NCI-H1105 (cell line): ENCODE results near the gene FBXL14.

Source experiments
- DNase-seq: peaks from one replicate; lab custom pipeline; 2025; lab: John Stamatoyannopoulos, UW

The FBXL14 gene, protein sequence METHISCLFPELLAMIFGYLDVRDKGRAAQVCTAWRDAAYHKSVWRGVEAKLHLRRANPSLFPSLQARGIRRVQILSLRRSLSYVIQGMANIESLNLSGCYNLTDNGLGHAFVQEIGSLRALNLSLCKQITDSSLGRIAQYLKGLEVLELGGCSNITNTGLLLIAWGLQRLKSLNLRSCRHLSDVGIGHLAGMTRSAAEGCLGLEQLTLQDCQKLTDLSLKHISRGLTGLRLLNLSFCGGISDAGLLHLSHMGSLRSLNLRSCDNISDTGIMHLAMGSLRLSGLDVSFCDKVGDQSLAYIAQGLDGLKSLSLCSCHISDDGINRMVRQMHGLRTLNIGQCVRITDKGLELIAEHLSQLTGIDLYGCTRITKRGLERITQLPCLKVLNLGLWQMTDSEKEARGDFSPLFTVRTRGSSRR

DNA sequence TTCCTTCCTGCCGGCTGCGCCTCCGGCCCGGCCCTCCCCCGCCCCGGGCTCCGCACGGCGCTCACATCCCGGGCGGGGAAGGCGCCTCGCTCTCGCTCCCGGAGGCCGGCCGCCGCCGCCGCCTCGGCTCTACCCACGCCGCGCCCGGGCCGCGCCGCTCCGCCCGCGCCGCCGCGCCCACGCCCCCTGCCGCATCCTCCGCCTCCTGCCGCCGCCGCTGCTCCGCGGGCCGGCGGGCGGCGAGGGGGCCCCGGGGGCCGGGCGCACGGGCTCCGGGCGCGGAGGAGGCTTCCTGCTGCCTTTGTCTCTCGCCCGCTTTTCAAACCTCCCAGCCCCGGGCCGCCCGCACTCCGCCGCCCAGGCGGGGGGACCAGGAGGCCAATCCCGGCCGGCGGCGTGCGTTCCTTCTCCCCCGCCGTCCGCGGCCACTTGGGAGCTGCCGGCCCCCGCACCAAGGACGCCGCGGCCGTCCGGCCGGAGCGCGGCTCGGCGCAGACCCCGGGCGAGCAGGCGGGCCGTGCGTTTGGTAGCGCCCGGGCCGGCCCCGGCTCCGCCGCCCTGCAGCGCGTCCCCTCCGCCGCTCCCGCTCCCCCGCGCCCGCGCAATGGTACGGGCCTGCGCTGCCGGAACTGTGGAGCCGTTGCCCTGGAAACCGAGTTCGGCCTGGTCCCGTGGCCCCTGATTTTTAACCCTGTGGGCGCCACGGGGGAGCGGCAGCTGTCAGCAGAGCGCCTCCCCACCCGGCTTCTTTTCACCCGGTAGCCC, at the start of gene FBXL14:
Gene FBXL14 (minus strand): TSS at position 321 of the 765 bp plus-strand sequence. CDS start 515 bp downstream, outside the sequence.
- DNase-seq = peak; percentile 82

DNA sequence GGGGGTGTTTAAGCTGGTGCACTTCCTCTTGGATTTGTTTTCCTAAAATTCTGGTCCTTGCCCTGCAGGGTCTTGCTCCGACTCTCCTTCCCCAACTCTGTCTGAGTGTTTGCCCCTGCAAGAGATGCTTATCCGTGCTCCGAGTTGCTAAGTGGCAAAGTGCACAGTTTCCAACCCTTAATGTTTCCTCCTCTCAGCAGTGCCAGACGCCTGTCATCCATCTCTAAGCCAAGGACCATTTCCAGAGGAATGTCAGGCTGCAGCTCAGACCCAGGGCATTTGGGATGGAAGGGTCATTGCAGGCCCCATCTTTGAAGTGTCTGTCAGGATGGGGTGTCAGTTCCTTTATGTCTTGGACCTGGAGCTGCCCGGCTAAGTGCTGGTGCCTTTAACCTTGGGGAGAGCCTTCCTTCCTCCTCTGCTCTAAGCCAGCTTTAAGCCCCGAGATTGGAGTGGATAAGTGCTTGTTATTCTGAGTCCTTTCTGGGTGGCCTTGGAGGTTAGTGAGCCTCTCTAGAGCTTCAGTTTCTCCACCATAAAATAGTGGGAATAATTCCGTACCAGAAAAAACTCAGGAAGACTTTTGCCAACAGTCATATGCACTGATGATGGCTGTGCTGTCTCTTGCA, 49.6 kb upstream of the FBXL14 start:
- peak; percentile 4 for DNase-seq

DNA sequence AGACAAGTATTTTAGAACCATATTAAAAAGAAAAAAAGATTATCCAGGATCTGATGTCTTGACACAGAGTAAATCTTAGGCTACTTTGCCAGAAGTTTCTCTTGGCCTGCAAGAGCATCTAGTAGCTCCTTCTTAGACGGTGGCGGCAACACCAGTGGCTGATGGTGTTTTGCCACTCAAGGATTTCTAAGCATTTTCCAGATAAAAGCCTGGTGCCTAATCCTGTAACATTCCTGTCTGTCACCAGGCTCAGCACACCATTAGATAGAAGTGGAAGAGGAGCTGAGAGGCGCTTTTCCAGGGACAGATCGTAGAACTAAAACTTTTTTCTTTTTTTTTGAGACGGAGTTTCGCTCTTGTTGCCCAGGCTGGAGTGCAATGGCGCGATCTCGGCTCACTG, 48.7 kb upstream of the FBXL14 start:
- DNase-seq = no peak

DNA sequence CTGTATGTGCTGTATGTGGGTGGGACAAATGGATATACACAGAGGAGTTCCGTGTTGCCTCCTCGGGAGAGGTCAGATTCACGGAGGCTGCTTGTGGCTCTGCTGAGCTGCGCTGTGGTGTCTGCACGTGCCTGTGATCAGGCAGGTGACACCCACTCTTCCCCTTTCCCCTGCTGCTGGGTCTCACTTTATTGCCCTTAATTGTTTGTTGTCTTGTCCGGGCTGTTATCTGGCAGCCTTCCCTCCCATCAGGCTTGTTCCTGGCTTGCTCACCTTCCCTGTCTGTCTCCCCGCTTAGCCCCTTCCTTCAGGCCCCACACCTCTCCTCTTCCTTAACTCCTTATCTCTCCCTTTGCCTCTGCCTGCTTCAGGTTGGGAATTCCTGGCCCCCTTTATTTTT, 48.1 kb upstream of the FBXL14 start:
- peak; percentile 26 for DNase-seq

DNA sequence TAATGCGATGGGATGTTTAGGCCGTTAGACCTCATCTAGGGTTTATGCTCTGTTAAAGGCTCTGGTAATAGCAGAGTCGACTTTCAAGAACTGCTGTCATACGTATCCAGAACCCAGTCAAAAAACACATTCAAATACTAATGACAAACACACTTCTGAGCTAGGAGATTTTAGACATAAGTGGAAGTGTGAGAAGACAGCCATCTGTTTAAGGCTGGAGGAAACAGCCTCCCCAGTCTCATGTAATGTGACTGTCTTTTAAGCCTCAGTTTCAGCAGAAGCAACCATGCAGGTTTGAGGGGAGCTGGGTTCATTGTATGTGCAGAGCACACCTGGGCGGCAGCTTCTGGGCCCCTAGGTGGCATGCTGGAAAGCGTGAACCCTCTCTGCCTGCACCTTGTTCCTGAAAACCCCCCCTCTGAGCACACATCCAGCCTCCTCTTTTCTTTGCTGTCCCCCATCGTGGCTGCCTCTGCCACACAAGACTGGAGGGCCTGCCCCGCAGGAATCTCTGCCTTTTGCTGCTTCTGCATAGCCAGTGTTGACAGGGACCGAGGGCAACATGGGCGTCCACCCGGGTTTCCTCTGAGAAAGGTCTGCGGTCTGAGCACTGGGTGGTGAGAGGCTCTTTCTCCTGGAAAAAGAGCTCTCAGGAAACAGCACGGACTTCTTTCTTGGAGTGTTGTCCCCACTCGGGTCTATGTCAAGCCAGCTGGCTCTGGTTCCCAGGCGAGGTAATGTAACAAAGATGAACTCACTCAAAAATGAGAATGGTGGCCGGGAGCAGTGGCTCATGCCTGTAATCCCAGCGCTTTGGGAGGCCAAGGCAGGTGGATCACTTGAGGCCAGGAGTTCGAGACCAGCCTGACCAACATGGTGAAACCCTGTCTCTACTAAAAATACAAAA, 46.2 kb upstream of the FBXL14 start:
- DNase-seq = no peak

DNA sequence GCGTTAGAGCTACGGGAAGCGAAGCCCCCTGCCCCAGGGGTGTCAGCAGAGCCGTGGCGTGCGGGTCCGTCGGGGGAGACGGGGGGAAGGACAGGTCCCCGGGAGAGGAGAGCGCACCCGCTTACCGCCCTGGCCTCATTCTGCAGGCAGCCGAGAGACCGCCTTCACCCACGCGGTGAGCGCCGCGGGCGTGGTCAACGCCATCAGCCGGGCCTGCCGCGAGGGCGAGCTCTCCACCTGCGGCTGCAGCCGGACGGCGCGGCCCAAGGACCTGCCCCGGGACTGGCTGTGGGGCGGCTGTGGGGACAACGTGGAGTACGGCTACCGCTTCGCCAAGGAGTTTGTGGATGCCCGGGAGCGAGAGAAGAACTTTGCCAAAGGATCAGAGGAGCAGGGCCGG, 45.2 kb upstream of the FBXL14 start:
- DNase-seq = no peak

DNA sequence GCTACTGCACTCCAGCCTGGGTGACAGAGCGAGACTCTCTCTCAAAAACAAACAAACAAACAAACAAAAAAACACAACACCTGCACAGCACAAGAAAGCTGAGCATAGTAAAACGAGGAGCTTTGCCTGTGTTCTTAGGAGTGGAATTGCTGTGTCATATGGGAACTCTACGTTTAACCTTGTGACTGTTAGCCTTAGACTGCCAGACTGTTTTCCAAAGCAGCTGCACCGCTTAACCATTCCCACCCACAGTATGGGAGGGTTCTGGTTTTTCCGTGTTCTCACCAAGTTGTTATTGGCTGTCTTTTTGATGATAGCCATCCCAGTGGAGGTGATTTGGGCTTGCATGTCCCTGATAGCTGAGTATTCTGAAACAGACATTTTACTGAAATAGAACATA, 43.8 kb upstream of the FBXL14 start:
- DNase-seq = no peak

DNA sequence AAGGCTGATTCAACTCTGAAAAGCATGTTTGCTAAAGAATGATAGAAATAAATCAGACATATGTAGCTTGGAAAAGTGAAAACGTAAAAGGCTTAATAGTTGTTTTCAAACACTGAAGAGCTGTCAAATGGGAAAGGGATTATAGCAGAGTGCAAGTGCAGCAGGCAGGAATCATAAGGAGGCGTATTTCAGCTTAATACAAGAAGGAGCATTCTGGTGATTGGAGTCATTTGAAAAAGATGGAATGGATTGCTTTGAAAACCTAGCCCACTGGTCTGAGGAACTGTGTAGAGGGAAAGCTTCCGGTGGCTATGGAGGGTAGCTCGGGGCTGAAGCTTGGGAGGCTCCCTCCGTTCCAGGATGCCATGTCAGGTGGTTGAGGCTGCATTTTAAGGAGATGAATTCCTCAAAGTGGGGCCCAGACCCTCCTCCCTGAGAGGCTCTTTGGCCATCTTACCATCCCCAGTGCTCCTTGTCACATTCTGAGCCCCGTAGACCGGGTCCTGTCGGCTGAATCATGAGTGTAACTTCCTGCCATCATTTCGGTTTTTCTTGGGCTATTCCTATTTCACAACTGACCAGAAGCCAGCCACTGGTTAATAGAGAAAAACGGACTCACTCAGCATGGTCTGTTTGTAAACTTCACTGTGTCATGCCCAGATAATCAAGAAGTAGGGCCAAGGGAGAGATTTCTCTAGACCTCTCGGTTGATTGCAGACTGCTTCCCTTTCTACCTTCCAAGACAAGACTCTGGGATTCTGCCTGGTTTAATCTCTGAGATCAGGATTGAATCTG, 41.1 kb upstream of the FBXL14 start:
- no peak for DNase-seq

DNA sequence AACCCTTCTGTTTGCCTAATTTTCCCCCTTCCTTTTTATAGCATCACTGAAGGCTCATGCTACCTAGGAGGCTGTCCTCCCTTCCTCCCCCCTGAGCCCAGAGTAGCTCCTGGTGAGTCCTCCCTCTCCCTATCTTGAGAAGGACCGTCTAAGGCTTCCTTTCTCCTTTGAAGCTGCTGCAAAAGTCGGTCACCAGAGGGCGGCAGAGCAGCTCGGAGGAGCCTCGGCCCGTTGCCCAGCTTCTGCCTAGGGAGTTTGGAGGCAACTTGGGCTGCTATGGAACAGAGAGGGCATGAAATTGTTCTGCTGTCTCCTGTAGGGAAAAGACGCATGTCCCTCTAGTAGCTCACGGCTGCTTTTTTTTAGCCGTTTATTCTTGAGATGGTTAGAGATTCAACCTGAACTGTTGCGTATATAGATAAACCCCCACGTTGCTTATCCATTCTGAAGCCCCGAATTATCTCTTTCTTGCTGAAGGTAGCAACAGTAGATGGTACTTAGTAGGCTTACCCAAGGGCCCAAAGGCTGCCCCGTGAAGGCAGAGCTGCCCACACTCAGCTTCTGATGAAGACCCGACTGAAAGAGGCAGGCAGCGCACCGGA, 40.3 kb upstream of the FBXL14 start:
- DNase-seq = peak; percentile 73

DNA sequence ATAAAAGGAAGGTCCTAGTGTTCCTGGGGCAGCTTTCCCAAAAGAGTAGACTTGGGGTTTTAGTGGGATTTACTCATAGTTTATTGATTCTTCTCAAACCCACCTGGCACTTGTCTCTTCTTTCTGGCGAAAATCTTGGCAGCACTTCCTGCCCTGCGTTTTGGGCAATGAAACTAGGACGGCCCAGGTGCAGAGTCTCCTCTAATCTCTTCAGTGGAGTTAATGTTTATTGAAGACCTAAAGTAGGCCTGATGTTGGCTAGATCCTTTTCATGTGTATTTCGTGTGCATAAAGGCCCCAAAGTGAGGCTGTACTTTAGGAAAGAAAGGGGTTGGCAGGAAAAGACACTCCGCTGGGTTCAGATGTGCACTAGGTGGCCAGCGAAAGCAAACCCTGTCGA, 39.8 kb upstream of the FBXL14 start:
- no peak for DNase-seq

DNA sequence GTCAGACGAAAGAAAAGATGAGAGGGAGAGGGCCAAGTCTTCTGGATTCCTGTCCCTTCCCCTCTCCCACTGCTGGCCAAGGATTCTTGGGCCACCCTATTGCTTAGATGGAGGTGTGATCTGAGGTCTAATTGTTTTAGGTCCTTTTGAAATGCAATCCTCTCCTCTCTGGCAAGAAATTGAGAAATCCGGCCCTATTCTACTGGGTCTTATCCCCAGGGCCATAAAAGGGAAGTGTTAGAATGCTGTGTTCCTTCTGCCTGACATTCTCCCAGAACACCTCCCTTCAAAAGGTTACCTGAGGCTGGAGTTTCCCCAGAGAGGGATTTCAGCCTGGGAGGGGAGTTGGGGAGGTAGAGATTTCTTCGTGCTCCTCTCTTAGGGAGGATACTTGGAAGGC, 39.1 kb upstream of the FBXL14 start:
- no peak for DNase-seq

DNA sequence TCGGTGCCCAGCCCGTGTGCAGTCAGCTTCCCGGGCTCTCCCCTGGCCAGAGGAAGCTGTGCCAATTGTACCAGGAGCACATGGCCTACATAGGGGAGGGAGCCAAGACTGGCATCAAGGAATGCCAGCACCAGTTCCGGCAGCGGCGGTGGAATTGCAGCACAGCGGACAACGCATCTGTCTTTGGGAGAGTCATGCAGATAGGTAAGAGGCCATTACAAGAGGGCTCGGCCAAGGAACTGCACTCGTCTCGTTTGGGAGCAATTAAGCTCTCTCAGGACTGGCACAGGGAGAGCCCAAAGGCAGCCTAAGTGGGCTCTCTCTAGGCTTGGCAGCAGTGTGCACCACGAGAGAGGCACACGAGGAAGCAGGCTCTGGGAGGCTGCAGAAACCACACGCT, 38.3 kb upstream of the FBXL14 start:
- no peak for DNase-seq

DNA sequence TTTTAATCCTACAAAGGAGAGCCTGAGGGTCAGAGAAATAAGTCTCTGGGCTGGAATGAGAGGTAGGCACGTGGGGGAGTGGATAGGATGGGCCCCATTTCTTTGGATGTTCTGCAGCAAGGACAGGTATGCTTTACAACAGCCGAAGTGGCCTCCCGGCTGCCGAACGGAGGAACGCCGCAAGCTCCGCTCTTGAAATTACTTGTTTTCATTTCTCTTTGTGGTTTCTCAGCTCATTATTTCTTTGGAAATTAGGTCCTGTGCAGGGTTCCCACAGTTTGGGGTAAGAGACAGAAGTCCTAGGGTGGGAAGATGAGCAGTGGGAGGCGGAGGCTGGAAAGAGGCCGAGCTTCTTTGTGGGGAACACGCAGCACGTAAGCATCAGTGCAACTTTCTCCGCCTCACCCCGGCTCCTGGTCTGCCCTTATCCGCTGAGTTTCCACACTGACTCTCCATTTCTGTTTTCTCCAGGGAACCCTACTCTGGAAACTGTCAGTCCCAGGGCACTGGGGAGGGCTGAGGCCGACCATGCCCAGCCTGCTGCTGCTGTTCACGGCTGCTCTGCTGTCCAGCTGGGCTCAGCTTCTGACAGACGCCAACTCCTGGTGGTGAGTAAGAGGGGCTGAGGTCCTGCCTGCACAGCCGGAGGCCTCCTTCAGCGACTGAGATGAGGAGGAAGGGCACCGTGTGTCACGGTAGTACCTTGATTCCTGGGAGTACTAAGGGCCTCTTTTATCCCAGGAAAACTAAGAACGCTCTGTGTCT, 36.6 kb upstream of the FBXL14 start:
- no peak for DNase-seq

DNA sequence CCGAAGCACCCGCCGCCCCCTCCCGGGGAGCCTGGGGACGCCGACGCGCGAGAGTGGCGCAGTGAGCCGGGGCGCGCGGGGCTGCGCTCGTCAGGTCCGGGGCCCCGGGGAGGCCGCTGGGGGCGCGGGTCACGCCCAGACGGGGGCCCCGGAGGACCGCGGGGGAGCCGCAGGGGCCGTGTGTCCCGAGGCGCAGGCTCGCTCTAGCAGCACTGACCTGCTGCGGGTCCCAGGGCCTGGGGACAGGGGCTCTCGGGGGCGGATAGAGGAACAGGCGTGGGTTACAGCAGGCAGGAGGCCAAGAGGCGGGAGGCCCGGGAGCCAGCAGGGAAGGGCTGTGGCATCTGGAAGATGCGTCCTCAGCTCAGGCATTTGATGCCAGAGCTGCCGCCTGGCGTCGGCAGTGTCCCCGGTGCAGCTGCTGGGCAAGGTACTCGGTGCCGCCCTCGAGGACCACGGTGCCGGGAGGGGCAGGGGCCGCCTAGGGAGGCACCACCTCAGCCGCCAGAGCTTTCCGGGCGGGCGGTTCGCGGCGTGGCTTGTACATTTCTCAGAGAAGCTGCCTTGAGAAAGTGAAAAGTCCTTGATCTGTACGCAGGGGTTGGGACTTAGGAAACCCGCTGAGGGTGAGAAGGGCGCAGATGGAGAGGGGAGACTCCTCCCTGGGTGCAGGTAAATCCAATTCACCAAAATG, 35.9 kb upstream of the FBXL14 start:
- DNase-seq = peak; percentile 81

DNA sequence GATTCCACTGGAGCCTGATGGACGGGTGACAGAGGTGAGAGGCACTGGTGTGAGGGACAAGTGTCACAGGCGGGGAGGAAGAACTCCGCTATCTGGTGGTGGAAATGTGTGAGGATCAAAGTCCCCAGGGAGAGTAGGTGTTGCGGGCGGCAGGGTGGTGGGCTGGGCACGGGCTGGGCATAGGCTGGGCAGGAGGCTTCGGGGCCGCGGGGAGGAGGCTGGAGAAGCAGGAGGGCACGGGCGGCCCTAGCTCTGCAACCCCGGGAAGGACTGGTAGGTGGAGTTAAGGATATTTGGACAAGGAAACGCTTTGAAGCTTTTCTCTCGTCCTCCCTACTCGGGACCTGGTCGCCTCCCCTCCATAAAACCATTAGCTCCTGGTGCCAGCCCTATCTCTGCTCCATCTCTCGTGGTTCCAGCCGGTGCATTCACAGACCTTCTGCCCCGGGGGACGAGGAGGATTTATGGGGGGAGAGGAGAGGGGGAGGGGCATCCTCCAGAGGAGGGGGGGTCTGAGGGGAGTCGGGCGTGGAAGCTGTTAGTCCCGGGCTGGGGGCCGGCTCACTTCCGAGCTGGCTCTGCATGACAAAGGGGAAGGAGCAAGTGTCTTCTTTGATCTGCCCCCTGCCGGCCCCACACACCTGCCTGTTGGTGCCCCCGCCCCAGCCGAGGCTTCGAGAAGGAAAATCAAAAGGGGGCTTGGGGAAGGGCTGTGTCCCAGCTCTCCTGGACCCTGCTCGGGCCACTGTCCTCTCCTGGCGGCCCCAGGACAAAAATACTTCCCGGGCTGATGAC, 35.2 kb upstream of the FBXL14 start:
- DNase-seq = peak; percentile 34

DNA sequence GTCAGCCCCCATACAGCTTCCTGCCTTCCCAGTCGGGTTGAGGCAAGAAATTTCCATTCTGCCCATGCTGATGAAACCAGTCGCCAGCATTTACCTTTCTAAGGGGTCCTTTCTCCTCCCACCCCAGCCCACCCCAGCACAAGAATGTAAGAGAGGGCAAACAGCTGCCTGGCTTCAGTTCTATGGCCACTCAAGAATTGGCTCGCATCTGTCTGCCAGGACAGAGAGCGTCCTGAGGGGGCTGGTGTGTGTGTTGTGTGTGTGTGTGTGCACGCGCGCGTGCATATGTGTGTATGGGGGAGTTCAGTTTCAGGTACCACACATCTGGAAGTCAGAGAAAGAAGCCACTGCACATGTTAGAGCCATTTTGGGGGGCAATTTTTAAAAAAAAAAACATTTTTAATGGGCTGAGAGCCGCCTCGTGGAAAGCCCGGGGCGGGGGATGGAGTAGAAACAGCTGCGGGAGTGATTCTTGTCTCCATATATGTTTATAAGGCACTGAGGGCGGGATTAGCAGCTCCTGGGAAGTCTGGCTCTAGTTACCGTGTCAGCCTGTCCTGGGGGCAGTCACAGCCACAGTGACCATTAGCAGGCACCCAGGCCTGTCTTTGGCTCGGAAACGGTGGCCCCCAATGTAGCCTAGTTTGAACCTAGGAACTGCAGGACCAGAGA, 34.4 kb upstream of the FBXL14 start, which contains the start of gene WNT5B:
Gene WNT5B (plus strand): TSS at position 566 of the 672 bp plus-strand sequence. CDS start 2,124 bp downstream, outside the sequence.
- DNase-seq = no peak

DNA sequence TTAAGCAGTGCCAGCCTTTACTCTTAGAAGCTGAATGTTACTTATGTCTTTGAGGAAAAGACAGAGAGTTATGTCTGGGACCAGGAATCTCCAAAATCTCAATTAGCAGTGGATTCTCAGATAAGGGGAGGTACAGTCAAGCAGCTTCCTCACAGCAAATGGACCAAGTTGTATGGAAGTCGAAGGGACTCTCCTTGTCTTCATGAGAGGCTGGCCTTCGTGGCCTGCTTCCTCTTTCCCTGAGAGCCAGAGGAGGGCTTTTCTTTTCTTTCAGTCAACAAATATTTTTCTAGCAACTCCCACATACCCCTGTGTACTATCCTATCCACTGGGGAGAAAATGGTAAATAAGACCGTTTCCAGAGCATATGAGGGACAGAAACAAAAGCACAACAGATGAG, 28.0 kb upstream of the FBXL14 start:
- DNase-seq = no peak

DNA sequence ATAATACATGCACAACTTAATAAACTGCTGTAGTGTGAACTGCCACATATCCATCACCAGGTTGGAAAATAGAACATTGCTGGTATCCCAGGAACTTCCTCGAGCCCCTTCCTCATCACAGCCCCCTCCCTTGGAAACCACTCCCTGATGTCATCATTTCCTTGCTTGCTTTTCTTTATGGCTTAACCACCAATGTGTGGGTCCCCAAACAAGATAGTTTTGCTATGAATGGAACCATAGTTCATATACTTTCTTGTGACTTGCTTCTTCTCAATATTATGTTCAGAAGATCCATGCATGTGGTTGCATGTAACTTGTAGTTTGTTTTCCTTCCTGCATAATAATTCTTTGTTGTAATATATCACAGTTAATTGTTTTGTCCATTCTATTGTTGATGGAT, 25.7 kb upstream of the FBXL14 start:
- DNase-seq = no peak
